IMR-90 (cell line): ENCODE data around the gene PYROXD2. TPM values are rescaled to one million over a fixed set of nuclear protein-coding genes. Genes with fewer than 3 reads are reported as not detected.

ENCODE experiments used
- ATAC-seq: fragments of 200-7000 bp; cut with Tn5 transposase; 2 replicates; pipeline ENCODE4 v1.9.1; 2020; ENCODE audit warnings: low read depth, mild to moderate bottlenecking, moderate library complexity
- BruUV-seq: library from RNA; stranded (reverse); fragments of 400-500 nt; replicated peaks from 2 replicates; lab custom pipeline; 2021; lab: Mats Ljungman, UMichigan
- CTCF ChIA-PET: fragments of 300-600 bp; formaldehyde crosslinking; extraction: SDS; loops from one replicate; lab custom pipeline; 2021; ENCODE audit warnings: antibody characterized with exemption; lab: Yijun Ruan, JAX
- POLR2A ChIA-PET: fragments of 300-600 bp; sonication (Branson Sonifier 250); formaldehyde crosslinking; loops from one replicate; lab custom pipeline; 2022; ENCODE audit warnings: antibody characterized with exemption; ENCODE audit not compliant: unreplicated experiment; lab: Charles Lee
- DNase-seq: peaks from one replicate; pipeline ENCODE4 v3.0.0; 2013
- H2AFZ ChIP-seq: replicated peaks from 2 replicates; pipeline ENCODE3; 2013; ENCODE audit warnings: low read length, mild to moderate bottlenecking; ENCODE audit not compliant: poor library complexity
- H2AK5ac ChIP-seq: 2 replicates; pipeline ENCODE4 v1.6.1; 2013; ENCODE audit warnings: low read depth, low read length, inconsistent platforms
- H2AK9ac ChIP-seq: replicated peaks from 2 replicates; pipeline ENCODE3; 2013; ENCODE audit warnings: mild to moderate bottlenecking, low read depth, low read length, moderate library complexity; ENCODE audit not compliant: poor library complexity
- H2BK120ac ChIP-seq: 2 replicates; pipeline ENCODE4 v1.6.1; 2013; ENCODE audit warnings: low read depth, low read length, inconsistent platforms
- H2BK15ac ChIP-seq: 3 replicates; pipeline ENCODE4 v1.6.1; 2013; ENCODE audit warnings: low read depth, low read length, inconsistent platforms
- H2BK20ac ChIP-seq: 2 replicates; pipeline ENCODE4 v1.6.1; 2013; ENCODE audit warnings: low read depth, mild to moderate bottlenecking, inconsistent platforms, low read length, moderate library complexity
- H2BK5ac ChIP-seq: 2 replicates; pipeline ENCODE4 v1.6.1; 2013; ENCODE audit warnings: mild to moderate bottlenecking, low read depth, low read length, inconsistent platforms; ENCODE audit not compliant: poor library complexity, severe bottlenecking
- H3K14ac ChIP-seq: replicated peaks from 2 replicates; pipeline ENCODE4 v1.6.1; 2013; ENCODE audit warnings: low read depth, low read length, inconsistent platforms
- H3K18ac ChIP-seq: 2 replicates; pipeline ENCODE4 v1.6.1; 2013; ENCODE audit warnings: low read depth, low read length, control low read depth
- H3K23ac ChIP-seq: 2 replicates; pipeline ENCODE4 v1.6.1; 2013; ENCODE audit warnings: low read depth, low read length, inconsistent platforms
- H3K27ac ChIP-seq: 2 replicates; pipeline ENCODE4 v1.5.1; 2013; ENCODE audit warnings: mild to moderate bottlenecking, control low read depth, low read length; ENCODE audit not compliant: insufficient read depth
- H3K27me3 ChIP-seq: 2 replicates; pipeline ENCODE4 v1.6.1; 2013; ENCODE audit warnings: low read length; ENCODE audit not compliant: control insufficient read depth, insufficient read depth
- H3K36me3 ChIP-seq: 2 replicates; pipeline ENCODE4 v1.6.1; 2013; ENCODE audit warnings: low read length, mixed read lengths; ENCODE audit not compliant: control insufficient read depth, insufficient read depth
- H3K4ac ChIP-seq: 2 replicates; pipeline ENCODE4 v1.6.1; 2013; ENCODE audit warnings: low read depth, low read length, inconsistent platforms
- H3K4me1 ChIP-seq: 2 replicates; pipeline ENCODE4 v1.6.1; 2013; ENCODE audit warnings: low read length, mixed read lengths; ENCODE audit not compliant: control insufficient read depth, insufficient read depth
- H3K4me2 ChIP-seq: 2 replicates; pipeline ENCODE4 v1.6.1; 2013; ENCODE audit warnings: low read depth, mild to moderate bottlenecking, control low read depth, low read length, moderate library complexity
- H3K4me3 ChIP-seq: 2 replicates; pipeline ENCODE4 v1.5.1; 2013; ENCODE audit warnings: low read depth, mild to moderate bottlenecking, control low read depth, low read length, moderate library complexity; ENCODE audit not compliant: insufficient read depth
- H3K56ac ChIP-seq: 2 replicates; pipeline ENCODE4 v1.6.1; 2013; ENCODE audit warnings: low read length, inconsistent platforms; ENCODE audit not compliant: insufficient read depth; ENCODE audit errors: extremely low read depth
- H3K79me1 ChIP-seq, 2 experiments: 2 replicates each; pipeline ENCODE4 v1.6.1; 2013; ENCODE audit warnings: low read length in 2 of 2, inconsistent platforms in 1 of 2, low read depth in 1 of 2
- H3K9ac ChIP-seq: 2 replicates; pipeline ENCODE4 v1.6.1; 2013; ENCODE audit warnings: low read depth, low read length, control low read depth
- H3K9me1 ChIP-seq: 2 replicates; pipeline ENCODE4 v1.6.1; 2013; ENCODE audit warnings: low read length, inconsistent platforms; ENCODE audit not compliant: insufficient read depth
- H3K9me3 ChIP-seq: 2 replicates; pipeline ENCODE4 v1.6.1; 2013; ENCODE audit warnings: low read length; ENCODE audit not compliant: control insufficient read depth, insufficient read depth
- H4K20me1 ChIP-seq: 2 replicates; pipeline ENCODE4 v1.6.1; 2013; ENCODE audit warnings: low read length, inconsistent platforms; ENCODE audit not compliant: insufficient read depth
- H4K5ac ChIP-seq: 2 replicates; pipeline ENCODE4 v1.6.1; 2013; ENCODE audit warnings: mild to moderate bottlenecking, low read depth, low read length, control low read depth
- H4K8ac ChIP-seq, 2 experiments: 2 replicates each; pipeline ENCODE4 v1.6.1; 2013; ENCODE audit warnings: low read depth in 2 of 2, low read length in 2 of 2, control low read depth in 1 of 2, inconsistent platforms in 1 of 2
- H4K91ac ChIP-seq: 2 replicates; pipeline ENCODE4 v1.6.1; 2013; ENCODE audit warnings: low read depth, low read length, inconsistent platforms; ENCODE audit not compliant: insufficient read depth
- BHLHE40 ChIP-seq: fragments of 150-350 bp; IDR thresholded peaks from 2 replicates; pipeline ENCODE4 v1.6.1; 2016; ENCODE audit warnings: mild to moderate bottlenecking, low read depth, low read length
- CEBPB ChIP-seq: IDR thresholded peaks from 2 replicates; pipeline ENCODE4 v1.6.1; 2012; ENCODE audit warnings: low read depth, low read length, improper control_type of control experiment
- CHD1 ChIP-seq: IDR thresholded peaks from 2 replicates; pipeline ENCODE4 v1.6.1; 2012; ENCODE audit warnings: low read depth, low read length, improper control_type of control experiment
- CTCF ChIP-seq: conservative IDR thresholded peaks from 2 replicates; pipeline ENCODE4 v1.5.1; 2012; ENCODE audit warnings: mild to moderate bottlenecking, low read depth, low read length, improper control_type of control experiment
- ELK1 ChIP-seq: fragments of 150-350 bp; IDR thresholded peaks from 2 replicates; pipeline ENCODE4 v1.6.1; 2016; ENCODE audit warnings: low read depth, mild to moderate bottlenecking, low read length, moderate library complexity, borderline replicate concordance
- FOS ChIP-seq: fragments of 150-350 bp; IDR thresholded peaks from 2 replicates; pipeline ENCODE4 v1.6.1; 2016; ENCODE audit warnings: low read depth, low read length
- MAFK ChIP-seq: IDR thresholded peaks from 2 replicates; pipeline ENCODE4 v1.6.1; 2012; ENCODE audit warnings: low read depth, low read length, improper control_type of control experiment
- MAZ ChIP-seq: IDR thresholded peaks from 2 replicates; pipeline ENCODE4 v1.6.1; 2012; ENCODE audit warnings: low read depth, mild to moderate bottlenecking, low read length, improper control_type of control experiment, moderate library complexity, borderline replicate concordance
- MXI1 ChIP-seq: IDR thresholded peaks from 2 replicates; pipeline ENCODE4 v1.6.1; 2012; ENCODE audit warnings: low read depth, mild to moderate bottlenecking, low read length, moderate library complexity, borderline replicate concordance
- NFE2L2 ChIP-seq: fragments of 150-350 bp; IDR thresholded peaks from 2 replicates; pipeline ENCODE4 v1.6.1; 2016; ENCODE audit warnings: low read depth, mild to moderate bottlenecking, low read length
- POLR2A ChIP-seq: IDR thresholded peaks from 2 replicates; pipeline ENCODE4 v1.6.1; 2012; ENCODE audit warnings: mild to moderate bottlenecking, low read depth, low read length
- RAD21 ChIP-seq: IDR thresholded peaks from 2 replicates; pipeline ENCODE4 v1.6.1; 2012; ENCODE audit warnings: low read length, improper control_type of control experiment
- RCOR1 ChIP-seq: IDR thresholded peaks from 2 replicates; pipeline ENCODE4 v1.6.1; 2012; ENCODE audit warnings: mild to moderate bottlenecking, low read length, improper control_type of control experiment; ENCODE audit not compliant: insufficient replicate concordance
- RFX5 ChIP-seq: IDR thresholded peaks from 2 replicates; pipeline ENCODE4 v1.8.0; 2012; ENCODE audit warnings: low read depth, mild to moderate bottlenecking, low read length, moderate library complexity
- SMC3 ChIP-seq: fragments of 150-350 bp; IDR thresholded peaks from 2 replicates; pipeline ENCODE4 v1.6.1; 2016; ENCODE audit warnings: low read depth, mild to moderate bottlenecking, antibody characterized with exemption, low read length, moderate library complexity
- USF2 ChIP-seq: fragments of 150-350 bp; IDR thresholded peaks from 2 replicates; pipeline ENCODE4 v1.6.1; 2017; ENCODE audit warnings: mild to moderate bottlenecking, antibody characterized with exemption, low read length, low read depth
- WGBS, 2 experiments: methylation state at CpG; one replicate each; pipeline versions ENCODE4 v1.1.5 to v1.1.7; 2013; ENCODE audit warnings: missing lambda C conversion rate in 2 of 2; ENCODE audit not compliant: insufficient read length in 1 of 2; ENCODE audit errors: extremely low coverage in 2 of 2; 5-methylcytosine and 5-hydroxymethylcytosine counted together
- dilution Hi-C: fragments of 300-500 bp; cut with HindIII; formaldehyde crosslinking; loops from one replicate; pipeline ENCODE4 v1.14.3; 2018; ENCODE audit warnings: low sequenced_read_pairs; ENCODE audit not compliant: unreplicated experiment
- in situ Hi-C: fragments of 300-500 bp; cut with MboI; formaldehyde crosslinking; loops from 3 replicates; pipeline ENCODE4 v1.14.3; 2019; ENCODE audit warnings: low sequenced_read_pairs, inconsistent platforms, mixed read lengths
- intact Hi-C: fragments of 100-400 bp; cut with micrococcal nuclease; formaldehyde crosslinking; loops from 2 replicates; pipeline ENCODE4 v1.10.0; 2022
- polyA plus RNA-seq, 3 experiments: library from polyadenylated mRNA; depleted of rRNA; stranded (reverse); fragments of >200 nt; gene quantifications; 2 replicates each; pipeline ENCODE4 v1.2.3, GENCODE V29; 2012; ENCODE audit warnings: low replicate concordance in 1 of 3
- total RNA-seq: library from RNA; depleted of rRNA; stranded (reverse); fragments of >200 nt; gene quantifications from 2 replicates; pipeline ENCODE4 v1.2.3, GENCODE V29; 2012

The PYROXD2 gene
- total and polyA plus RNA-seq, 2 of the 4 experiments (the other 2 are of a cell fraction), result 6.5 to 16.3 TPM

GRCh38 chr10:98399784-98400183 is 15.2 kb downstream of the PYROXD2 start:
- Histone ChIP-seq H4K5ac (no peak overlapping the region), H3K23ac (no peak overlapping the region), H4K20me1 (no peaks in the 10 kb centered on the region), H3K14ac (no peak overlapping the region), H3K9me3 (no peaks in the 10 kb centered on the region), H2AFZ (peak overlapping the region; percentile 14), H3K36me3 (peaks cover 25% of the 10 kb centered on the region), H3K9me1 (peaks cover 16% of the 10 kb centered on the region), H3K4me3 (no peak overlapping the region), H4K91ac (no peak overlapping the region), H4K8ac (no peak overlapping the region), H2BK15ac (no peak overlapping the region), H3K9ac (no peak overlapping the region), H2AK9ac (no peak overlapping the region), H3K18ac (no peak overlapping the region), H3K4me1 (peaks cover 10% of the 10 kb centered on the region), H2AK5ac (no peak overlapping the region; the same call in 1 of the 2 replicates), H3K27me3 (no peaks in the 10 kb centered on the region), H3K27ac (no peak overlapping the region), H2BK5ac (no peak overlapping the region), H3K4me2 (no peak overlapping the region), H2BK120ac (no peak overlapping the region), H3K56ac (no peak overlapping the region), H3K79me1 (peaks cover 6 to 16% of the 10 kb centered on the region in 2 experiments; a peak in 2 of 4 replicates), H2BK20ac (no peak overlapping the region), H3K4ac (no peak overlapping the region)
- DNase-seq (no peak), ATAC-seq (no peak)
- in situ Hi-C loops, result no loop called here
- no TSS peak for BruUV-seq
- dilution Hi-C loops, result no loop called here
- TF ChIP-seq NFE2L2 (no peak), CTCF (no peak), CEBPB (no peak), USF2 (no peak), RCOR1 (no peak), MAFK (no peak), FOS (no peak), MXI1 (no peak), POLR2A (no peak), CHD1 (no peak), RFX5 (no peak), SMC3 (no peak), BHLHE40 (no peak), RAD21 (no peak), MAZ (no peak), ELK1 (no peak)
- ChIA-PET POLR2A (no interaction called here), CTCF (interaction anchor here (1.1 kb wide), 1 partner anchor 16 kb away, joined by 3 read pairs; no protein-coding TSS in a partner anchor)
- intact Hi-C loops, result loop anchor here (5.0 kb wide), 1 partner anchor 52 kb away; no protein-coding TSS in a partner anchor
- 93% methylated on average over 6 of the region's 9 CpGs; no CpG with 5 or more reads in 1 of the 2 experiments for WGBS, 2 experiments
